ENCODE data around the gene TOP2A.

DNA sequence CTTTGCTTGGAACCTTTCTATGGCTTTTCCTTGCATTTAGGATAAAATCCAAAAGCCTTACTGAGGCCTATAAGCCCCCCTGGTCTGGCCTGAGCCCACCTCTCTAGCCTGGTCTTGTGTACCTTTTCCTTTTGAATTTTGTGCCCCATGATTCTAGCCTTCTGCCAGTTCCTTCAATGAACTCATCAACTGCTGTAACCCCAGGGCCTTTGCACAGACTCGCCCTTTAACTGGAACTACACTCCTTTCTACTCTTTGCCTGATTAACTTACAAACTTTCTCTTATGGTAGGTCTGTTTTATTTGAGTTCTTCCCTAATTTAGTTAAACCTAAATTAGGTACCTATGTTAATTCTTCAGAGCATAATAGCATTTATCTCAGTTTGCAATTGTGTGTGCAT lies 77.4 kb downstream of the TOP2A start:
- TF ChIP-seq, protein P1, sequence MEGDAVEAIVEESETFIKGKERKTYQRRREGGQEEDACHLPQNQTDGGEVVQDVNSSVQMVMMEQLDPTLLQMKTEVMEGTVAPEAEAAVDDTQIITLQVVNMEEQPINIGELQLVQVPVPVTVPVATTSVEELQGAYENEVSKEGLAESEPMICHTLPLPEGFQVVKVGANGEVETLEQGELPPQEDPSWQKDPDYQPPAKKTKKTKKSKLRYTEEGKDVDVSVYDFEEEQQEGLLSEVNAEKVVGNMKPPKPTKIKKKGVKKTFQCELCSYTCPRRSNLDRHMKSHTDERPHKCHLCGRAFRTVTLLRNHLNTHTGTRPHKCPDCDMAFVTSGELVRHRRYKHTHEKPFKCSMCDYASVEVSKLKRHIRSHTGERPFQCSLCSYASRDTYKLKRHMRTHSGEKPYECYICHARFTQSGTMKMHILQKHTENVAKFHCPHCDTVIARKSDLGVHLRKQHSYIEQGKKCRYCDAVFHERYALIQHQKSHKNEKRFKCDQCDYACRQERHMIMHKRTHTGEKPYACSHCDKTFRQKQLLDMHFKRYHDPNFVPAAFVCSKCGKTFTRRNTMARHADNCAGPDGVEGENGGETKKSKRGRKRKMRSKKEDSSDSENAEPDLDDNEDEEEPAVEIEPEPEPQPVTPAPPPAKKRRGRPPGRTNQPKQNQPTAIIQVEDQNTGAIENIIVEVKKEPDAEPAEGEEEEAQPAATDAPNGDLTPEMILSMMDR (IDR thresholded peaks at IDR 0.05; ENCODE audit: poor library complexity, severe bottlenecking), result no peak
- TF ChIP-seq TAF1 (IDR thresholded peaks at IDR 0.05; ENCODE audit: low read depth), result no peak
- TF ChIP-seq REST (IDR thresholded peaks at IDR 0.05; ENCODE audit: borderline replicate concordance), result no peak

All from neural cell (in vitro differentiated cells).